NCI-H345 treated with DMSO at 0.1 percent for 48 hours (cell line): Measurements from ENCODE around the gene AZU1.
"Not testable (repeated sequence)": the region's sequence is repeated elsewhere in the genome, so short reads cannot be mapped to it uniquely, and the experiment has no call there.

Experiments used
- DNase-seq: peaks from one replicate; lab custom pipeline; 2025; ENCODE audit not compliant: unreplicated experiment; lab: John Stamatoyannopoulos, UW

Gene AZU1

GRCh38 chr19:853614-854220, 26.1 kb downstream of the AZU1 start:
- not testable (repeated sequence) for DNase-seq

- DNase-seq = no peak
Observed at GRCh38 chr19:854549-854948, 26.9 kb downstream of the AZU1 start.

- no peak for DNase-seq
Observed at GRCh38 chr19:855142-855541, 27.5 kb downstream of the AZU1 start.

GRCh38 chr19:855566-856120, 28.0 kb downstream of the AZU1 start:
- no peak for DNase-seq

- no peak for DNase-seq
Observed at GRCh38 chr19:858284-858683, 30.6 kb downstream of the AZU1 start.

- DNase-seq = no peak
Observed at GRCh38 chr19:858868-859843, 31.5 kb downstream of the AZU1 start, which contains the start of gene CFD. Gene CFD, plus strand, starts transcription at chr19:859664. Its CDS starts 26 bp downstream, at chr19:859690.

GRCh38 chr19:861141-861755, 33.6 kb downstream of the AZU1 start:
- no peak for DNase-seq

- DNase-seq = no peak
Observed at GRCh38 chr19:861756-862580, 34.3 kb downstream of the AZU1 start.

GRCh38 chr19:862581-863314, 35.1 kb downstream of the AZU1 start:
- no peak for DNase-seq

- no peak for DNase-seq
Observed at GRCh38 chr19:863315-863620, 35.6 kb downstream of the AZU1 start.

GRCh38 chr19:866769-867300, 39.2 kb downstream of the AZU1 start:
- no peak for DNase-seq

- DNase-seq = no peak
Observed at GRCh38 chr19:867301-867793, 39.7 kb downstream of the AZU1 start.

- DNase-seq = no peak
Observed at GRCh38 chr19:867855-868457, 40.3 kb downstream of the AZU1 start.

GRCh38 chr19:868458-869244, 41.0 kb downstream of the AZU1 start:
- DNase-seq = no peak

- no peak for DNase-seq
Observed at GRCh38 chr19:869245-870177, 41.9 kb downstream of the AZU1 start.

GRCh38 chr19:870314-870713, 42.7 kb downstream of the AZU1 start:
- DNase-seq = no peak

- DNase-seq = peak; percentile 22
Observed at GRCh38 chr19:870963-871401, 43.3 kb downstream of the AZU1 start.
